ENCODE results near the gene PTPRG. TPM values are rescaled to one million over a fixed set of nuclear protein-coding genes. Genes with fewer than 3 reads are reported as not detected.

PTPRG gene
- total RNA-seq, 6 experiments from 2014 or later = 11.7 to 27.8 (median 14.7) TPM

GRCh38 chr3:62211675-62212429 is 650.5 kb downstream of the PTPRG start:
- Histone ChIP-seq H3K27ac (no peak overlapping the region), H3K36me3 (no peaks in the 10 kb centered on the region), H3K4me1 (no peaks in the 10 kb centered on the region), H3K4me3 (no peak overlapping the region), H3K27me3 (no peaks in the 10 kb centered on the region), H3K9me3 (no peaks in the 10 kb centered on the region)
- ATAC-seq (peak in 2 of 4 donors; percentile 22 to 63), DNase-seq (no peak)
- 79% methylated on average over 7 of the region's 8 CpGs for WGBS (ENCODE audit: insufficient coverage, low coverage, low lambda C conversion rate, missing lambda C conversion rate)
- TF ChIP-seq CTCF (IDR thresholded peaks at IDR 0.05) (no peak), POLR2A (IDR thresholded peaks at IDR 0.05) (no peak)
- intact Hi-C loops (cut with DNase I) = no loop called here

GRCh38 chr3:62214850-62215249 is 653.5 kb downstream of the PTPRG start:
- DNase-seq (no peak), ATAC-seq (peak in 2 of 4 donors; percentile 31 to 38)
- H3K4me3 ChIP-seq = no peak overlapping the region
- H3K27me3 ChIP-seq = no peaks in the 10 kb centered on the region
- peaks cover 0 to under 1% (median 0%) of the 10 kb centered on the region in 4 donors for H3K36me3 ChIP-seq
- H3K9me3 ChIP-seq = no peaks in the 10 kb centered on the region
- no peaks in the 10 kb centered on the region for H3K4me1 ChIP-seq
- H3K27ac ChIP-seq = no peak overlapping the region
- WGBS (ENCODE audit: insufficient coverage, low coverage, low lambda C conversion rate, missing lambda C conversion rate) = 93% methylated on average over 3 of the region's 4 CpGs
- TF ChIP-seq CTCF (IDR thresholded peaks at IDR 0.05) = no peak
- no peak for TF ChIP-seq POLR2A (IDR thresholded peaks at IDR 0.05)
- intact Hi-C loops (cut with DNase I) = no loop called here

- ATAC-seq (peak; percentile 64 to 86 (median 83)), DNase-seq (no peak)
- TF ChIP-seq CTCF (IDR thresholded peaks at IDR 0.05) (no peak), POLR2A (IDR thresholded peaks at IDR 0.05) (no peak)
- intact Hi-C loops (cut with DNase I) = no loop called here
- no peaks in the 10 kb centered on the region for H3K9me3 ChIP-seq
- H3K36me3 ChIP-seq = peaks cover 0 to 2% (median 0%) of the 10 kb centered on the region in 4 donors
- H3K27ac ChIP-seq = no peak overlapping the region
- no peaks in the 10 kb centered on the region for H3K27me3 ChIP-seq
- H3K4me3 ChIP-seq = no peak overlapping the region
- H3K4me1 ChIP-seq = no peaks in the 10 kb centered on the region
Observed at GRCh38 chr3:62220616-62221015, 659.2 kb downstream of the PTPRG start.

- Histone ChIP-seq H3K27me3 (no peaks in the 10 kb centered on the region), H3K36me3 (no peaks in the 10 kb centered on the region), H3K9me3 (no peaks in the 10 kb centered on the region), H3K27ac (no peak overlapping the region), H3K4me3 (no peak overlapping the region), H3K4me1 (peaks cover 0 to 9% (median 0%) of the 10 kb centered on the region in 4 donors)
- DNase-seq (no peak), ATAC-seq (no peak)
- TF ChIP-seq CTCF (IDR thresholded peaks at IDR 0.05) (no peak), POLR2A (IDR thresholded peaks at IDR 0.05) (no peak)
- intact Hi-C loops (cut with DNase I) = no loop called here
- 72% methylated on average over 2 of the region's 2 CpGs for WGBS (ENCODE audit: insufficient coverage, low coverage, low lambda C conversion rate, missing lambda C conversion rate)
Observed at GRCh38 chr3:62225051-62225450, 663.7 kb downstream of the PTPRG start.

Data from right lobe of liver (tissue), 6 donors.